Endothelial cell of umbilical vein (primary cell): ENCODE measurements around the gene KIAA0753. TPM values are rescaled to one million over a fixed set of nuclear protein-coding genes. Genes with fewer than 3 reads are reported as not detected.

Experiments
- BruUV-seq: library from RNA; stranded (reverse); fragments of 400-500 nt; replicated peaks from 2 replicates; lab custom pipeline; 2021; lab: Mats Ljungman, UMichigan
- CTCF ChIA-PET: fragments of 300-600, 350-600 bp; sonication (Branson Sonifier 250); formaldehyde crosslinking; loops from one replicate; lab custom pipeline; 2021; ENCODE audit warnings: antibody characterized with exemption, inconsistent platforms; lab: Charles Lee
- POLR2A ChIA-PET: fragments of 300-600, 350-600 bp; sonication (Branson Sonifier 250); formaldehyde crosslinking; loops from one replicate; lab custom pipeline; 2021; ENCODE audit warnings: antibody characterized with exemption, inconsistent platforms; lab: Charles Lee
- DNase-seq: peaks from one replicate; pipeline ENCODE4 v3.0.0-alpha.2; 2011; ENCODE audit warnings: low read depth, low spot score
- FAIRE-seq: peaks from 2 replicates; lab custom pipeline; 2011; peaks lifted over from hg19 to GRCh38; lab: Jason Lieb, UNC
- H2AFZ ChIP-seq: 2 replicates; pipeline ENCODE4 v1.6.0; 2012; ENCODE audit warnings: low read depth, low read length, control low read depth, inconsistent platforms
- H3K27ac ChIP-seq: 2 replicates; pipeline ENCODE4 v1.5.1; 2011; ENCODE audit warnings: low read depth, mild to moderate bottlenecking, control low read depth, low read length, moderate library complexity; ENCODE audit not compliant: insufficient read depth
- H3K27me3 ChIP-seq, 2 experiments: 2 replicates each; pipeline versions ENCODE4 v1.6.0 to v1.6.1; 2011; ENCODE audit warnings: low read length in 2 of 2, mixed read lengths in 1 of 2; ENCODE audit not compliant: control insufficient read depth in 2 of 2, insufficient read depth in 2 of 2
- H3K36me3 ChIP-seq, 2 experiments: 2 replicates in 1 of 2; 3 replicates in 1 of 2; pipeline ENCODE4 v1.5.1; 2011; ENCODE audit warnings: low read length in 2 of 2, mild to moderate bottlenecking in 1 of 2, moderate library complexity in 1 of 2; ENCODE audit not compliant: control insufficient read depth in 2 of 2, insufficient read depth in 2 of 2; ENCODE audit errors: extremely low read depth in 1 of 2
- H3K4me1 ChIP-seq: 3 replicates; pipeline ENCODE4 v1.5.1; 2011; ENCODE audit warnings: mild to moderate bottlenecking, low read length; ENCODE audit not compliant: control insufficient read depth, insufficient read depth; ENCODE audit errors: extremely low read depth
- H3K4me2 ChIP-seq: 2 replicates; pipeline ENCODE4 v1.6.1; 2011; ENCODE audit warnings: low read length, control low read depth, mixed read lengths; ENCODE audit not compliant: insufficient read depth
- H3K4me3 ChIP-seq, 3 experiments: fragments of 200-600 bp in 1 of 3; sonication (generic), shearing (Covaris generic) in 1 of 3; replicated peaks in 1 of 3; 2 replicates each; pipeline ENCODE4 v1.5.1; 2011 to 2016; ENCODE audit warnings: control low read depth in 3 of 3, low read length in 3 of 3, mild to moderate bottlenecking in 2 of 3, inconsistent platforms in 1 of 3, low read depth in 1 of 3, moderate library complexity in 1 of 3; ENCODE audit not compliant: insufficient read depth in 1 of 3
- H3K79me2 ChIP-seq: 2 replicates; pipeline ENCODE4 v1.6.0; 2012; ENCODE audit warnings: low read length, inconsistent platforms; ENCODE audit not compliant: control insufficient read depth, insufficient read depth
- H3K9ac ChIP-seq: replicated peaks from 2 replicates; pipeline ENCODE3; 2011; ENCODE audit warnings: low read length, control low read depth; ENCODE audit not compliant: insufficient read depth; ENCODE audit errors: extremely low read depth
- H3K9me1 ChIP-seq: replicated peaks from 3 replicates; pipeline ENCODE4 v1.6.0; 2011; ENCODE audit warnings: mild to moderate bottlenecking, low read length; ENCODE audit not compliant: control insufficient read depth, insufficient read depth; ENCODE audit errors: extremely low read depth
- H3K9me3 ChIP-seq: replicated peaks from 2 replicates; pipeline ENCODE4 v1.5.1; 2012; ENCODE audit warnings: low read length, inconsistent platforms; ENCODE audit not compliant: control insufficient read depth, insufficient read depth
- H4K20me1 ChIP-seq: replicated peaks from 2 replicates; pipeline ENCODE3; 2011; ENCODE audit warnings: mild to moderate bottlenecking, low read length; ENCODE audit not compliant: control insufficient read depth, insufficient read depth; ENCODE audit errors: extremely low read depth
- CTCF ChIP-seq, 2 donors: IDR thresholded peaks; 1 replicate in 1 of 2; 2 replicates in 1 of 2; pipeline ENCODE4 v1.5.1; 2011; ENCODE audit warnings: low read length in 2 of 2, mild to moderate bottlenecking in 2 of 2, moderate library complexity in 2 of 2, control low read depth in 1 of 2, inconsistent platforms in 1 of 2, low read depth in 1 of 2; ENCODE audit not compliant: insufficient read depth in 1 of 2; ENCODE audit errors: extremely low read depth in 1 of 2
- GATA2 ChIP-seq: IDR thresholded peaks from 2 replicates; pipeline ENCODE4 v1.7.0; 2011; ENCODE audit warnings: low read depth, mild to moderate bottlenecking, moderate library complexity, mixed read lengths, low read length; ENCODE audit not compliant: insufficient read length, insufficient read depth
- JUN ChIP-seq: IDR thresholded peaks from 2 replicates; pipeline ENCODE4 v1.6.1; 2011; ENCODE audit warnings: borderline replicate concordance, low read depth; ENCODE audit not compliant: insufficient read length, insufficient read depth
- MAX ChIP-seq: IDR thresholded peaks from 2 replicates; pipeline ENCODE4 v1.6.1; 2011; ENCODE audit not compliant: insufficient read depth, insufficient read length
- MYC ChIP-seq: IDR thresholded peaks from one replicate; pipeline ENCODE4 v1.6.1; 2011; ENCODE audit warnings: mild to moderate bottlenecking, low read depth, low read length
- POLR2A ChIP-seq: IDR thresholded peaks from 2 replicates; pipeline ENCODE4 v1.6.1; 2012; ENCODE audit warnings: low read depth, mild to moderate bottlenecking, control low read depth, low read length
- POLR2AphosphoS5 ChIP-seq: IDR thresholded peaks from 2 replicates; pipeline ENCODE4 v1.6.1; 2012; ENCODE audit warnings: low read depth, mild to moderate bottlenecking, control low read depth, low read length, moderate library complexity; ENCODE audit not compliant: insufficient read depth
- dilution Hi-C: fragments of 300-500 bp; cut with MboI; formaldehyde crosslinking; loops from one replicate; pipeline ENCODE4 v1.15.0; 2019; ENCODE audit warnings: low sequenced_read_pairs; ENCODE audit not compliant: extremely low pct_ligation_motif_present
- intact Hi-C: fragments of 100-400 bp; cut with micrococcal nuclease; formaldehyde crosslinking; loops from one replicate; pipeline ENCODE4 v1.10.0; 2022
- polyA plus RNA-seq, 4 experiments: library from polyadenylated mRNA; depleted of rRNA in 3 of 4; stranded (reverse) in 3 of 4; unstranded in 1 of 4; fragments of >200 nt; gene quantifications; 2 replicates each; pipeline versions ENCODE4 v1.2.1 to v1.2.3, GENCODE V29; 2011 to 2012; ENCODE audit warnings: missing spikeins in 1 of 4
- total RNA-seq: library from RNA; stranded (reverse); gene quantifications from 2 replicates; pipeline ENCODE4 v1.2.3, GENCODE V29; 2021

The KIAA0753 gene
- total and polyA plus RNA-seq, 2 donors (not counting 3 experiments of a cell fraction or from before 2014, with no cell fraction given) = 5.3 to 23.9 TPM

- Histone ChIP-seq H3K79me2 (no peaks in the 10 kb centered on the region), H3K27ac (no peak overlapping the region), H3K4me2 (no peak overlapping the region), H3K4me1 (no peaks in the 10 kb centered on the region), H3K9me1 (no peaks in the 10 kb centered on the region), H3K9me3 (no peaks in the 10 kb centered on the region), H2AFZ (no peak overlapping the region), H3K4me3 (no peak overlapping the region), H3K27me3 (no peaks in the 10 kb centered on the region), H3K9ac (no peak overlapping the region), H4K20me1 (no peaks in the 10 kb centered on the region), H3K36me3 (no peaks in the 10 kb centered on the region)
- intact Hi-C loops = no loop called here
- no TSS peak for BruUV-seq
- TF ChIP-seq POLR2A = no peak
- TF ChIP-seq POLR2AphosphoS5 = no peak
- no peak for TF ChIP-seq GATA2
- no peak for TF ChIP-seq MAX
- TF ChIP-seq JUN = no peak
- TF ChIP-seq CTCF (IDR thresholded peaks at IDR 0.05; ENCODE audit: extremely low read depth in 1 of 2, insufficient read depth in 1 of 2, low read depth in 1 of 2, low read length in 2 of 2) = no peak
- no peak for TF ChIP-seq MYC
- ChIA-PET POLR2A (no interaction called here), CTCF (interaction anchor here (1.3 to 2.0 kb wide), 2 partner anchors 19 to 57 kb away, joined by 3 to 5 read pairs; no protein-coding TSS in a partner anchor)
- FAIRE-seq = no peak
- dilution Hi-C loops = no loop called here
- DNase-seq = no peak
Observed at GRCh38 chr17:6530324-6530920, 110.1 kb downstream of the KIAA0753 start.
